Measurements from ENCODE around the gene BLOC1S3.

The BLOC1S3 gene

DNA sequence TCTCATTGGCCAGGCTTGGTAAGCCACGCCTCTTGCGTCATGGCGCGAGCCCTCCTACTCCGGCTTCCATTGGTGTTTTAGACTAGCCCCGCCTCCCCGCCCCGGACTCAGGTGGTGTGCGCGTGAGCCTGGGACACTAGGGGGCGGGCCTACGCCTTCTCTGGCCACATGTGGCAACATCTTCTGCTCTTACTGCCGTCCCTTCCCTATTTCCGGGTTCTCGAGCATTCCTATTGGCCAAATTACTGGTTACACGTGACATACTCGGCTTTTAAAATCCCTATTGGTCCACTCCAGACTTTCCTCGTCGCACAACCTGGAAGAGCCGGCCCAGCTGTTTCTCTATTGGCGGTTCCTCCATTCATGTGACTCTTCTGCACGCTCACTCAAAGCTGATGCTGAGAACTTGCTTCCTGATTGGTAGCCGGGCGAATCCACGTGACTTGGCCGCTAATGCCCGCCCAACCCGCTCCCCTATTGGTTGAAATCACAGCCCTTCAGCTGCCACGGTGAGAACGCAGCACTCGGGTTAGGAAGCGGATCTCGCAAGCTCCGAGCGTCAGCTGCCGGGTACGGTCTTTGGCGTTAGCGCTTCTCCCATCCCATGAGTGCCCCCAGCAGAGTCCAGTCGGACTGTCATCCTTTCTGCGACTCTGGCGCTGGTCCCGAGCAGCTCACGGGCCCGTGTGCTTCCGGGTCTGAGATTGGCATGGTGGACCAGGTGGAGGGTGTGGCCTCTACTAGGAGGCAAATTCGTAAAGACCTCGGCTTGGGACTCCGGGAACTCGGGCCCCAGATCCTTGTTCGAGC, at the start of gene BLOC1S3:
Gene BLOC1S3 (plus strand): TSS at position 523 of the 810 bp plus-strand sequence. CDS start 513 bp downstream, outside the sequence.
- DNase-seq: peak; percentile 99

GRCh38 chr19:45128806-45129205, 49.8 kb upstream of the BLOC1S3 start:
- DNase-seq: no peak

DNA sequence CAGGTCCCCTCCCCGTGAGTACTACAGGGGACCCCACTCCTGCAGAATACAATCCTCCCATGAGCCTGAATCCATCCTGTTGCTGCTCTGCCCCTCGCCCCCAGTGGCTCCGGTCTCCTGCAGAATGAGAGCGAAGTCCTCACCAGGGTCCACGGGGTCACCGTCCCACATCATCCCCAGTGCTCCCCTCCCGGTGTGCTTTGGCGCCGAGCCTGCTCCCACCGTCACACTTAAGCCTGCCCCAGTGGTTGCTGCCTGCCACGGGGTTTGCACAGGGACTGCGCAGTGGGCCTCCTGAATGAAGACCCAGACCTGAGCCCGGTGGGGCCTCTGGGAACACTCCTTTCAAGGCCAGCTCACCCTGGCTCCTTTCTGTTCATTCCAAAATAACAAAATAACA, 48.3 kb upstream of the BLOC1S3 start:
- DNase-seq: no peak

GRCh38 chr19:45130888-45131615, 47.5 kb upstream of the BLOC1S3 start:
- peak; percentile 25 for DNase-seq

DNA sequence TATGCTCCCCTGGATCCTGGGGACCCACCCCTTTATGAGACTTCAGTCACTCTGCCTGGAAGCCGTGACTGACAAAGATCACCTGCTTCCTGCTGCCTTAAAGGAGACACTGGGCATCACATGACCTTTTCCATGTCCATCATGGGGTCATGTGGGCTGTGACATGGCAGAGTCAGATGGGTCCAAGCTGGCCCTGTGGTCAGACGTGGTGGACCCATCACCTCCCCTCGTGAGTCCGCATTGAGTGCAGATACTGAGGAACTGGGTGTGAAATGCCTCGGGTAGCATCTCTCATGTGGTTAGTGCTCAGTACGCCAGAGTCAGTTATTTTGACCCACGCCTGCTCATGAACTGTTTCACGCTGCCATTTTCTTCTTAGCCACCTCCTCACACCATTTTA, 44.9 kb upstream of the BLOC1S3 start:
- DNase-seq: no peak

DNA sequence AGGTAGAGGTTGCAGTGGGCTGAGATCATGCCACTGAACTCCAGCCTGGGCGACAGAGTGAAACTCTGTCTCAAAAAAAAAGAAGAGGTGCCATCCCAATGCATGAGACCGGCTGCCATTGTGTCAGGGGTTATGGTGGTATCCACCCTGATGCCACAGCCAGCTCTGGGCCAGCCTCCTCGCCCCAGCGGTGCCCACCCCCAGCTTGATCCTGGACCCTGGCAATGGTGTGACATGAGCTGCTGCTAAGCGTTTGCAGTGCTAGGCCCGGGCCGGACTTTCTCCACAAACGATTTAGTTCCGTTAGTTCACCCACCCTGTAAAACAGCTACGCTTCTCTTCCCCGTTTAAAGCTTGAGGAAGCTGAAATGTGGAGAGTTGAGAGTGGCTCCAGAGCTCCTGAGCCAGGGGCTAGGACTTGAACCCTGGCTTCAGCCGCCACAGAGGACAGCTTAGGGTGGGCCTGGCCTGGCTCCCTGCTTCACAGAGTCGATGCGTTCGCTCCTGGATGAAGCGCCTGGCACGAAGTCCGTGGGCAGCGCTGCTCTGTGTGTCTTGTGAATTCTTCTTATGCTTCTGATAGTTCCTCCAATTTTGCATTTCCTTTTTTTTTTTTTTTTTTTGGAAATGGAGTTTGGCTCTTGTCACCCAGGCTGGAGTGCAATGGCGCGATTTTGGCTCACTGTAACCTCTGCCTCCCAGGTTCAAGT, 43.3 kb upstream of the BLOC1S3 start:
- DNase-seq: no peak

DNA sequence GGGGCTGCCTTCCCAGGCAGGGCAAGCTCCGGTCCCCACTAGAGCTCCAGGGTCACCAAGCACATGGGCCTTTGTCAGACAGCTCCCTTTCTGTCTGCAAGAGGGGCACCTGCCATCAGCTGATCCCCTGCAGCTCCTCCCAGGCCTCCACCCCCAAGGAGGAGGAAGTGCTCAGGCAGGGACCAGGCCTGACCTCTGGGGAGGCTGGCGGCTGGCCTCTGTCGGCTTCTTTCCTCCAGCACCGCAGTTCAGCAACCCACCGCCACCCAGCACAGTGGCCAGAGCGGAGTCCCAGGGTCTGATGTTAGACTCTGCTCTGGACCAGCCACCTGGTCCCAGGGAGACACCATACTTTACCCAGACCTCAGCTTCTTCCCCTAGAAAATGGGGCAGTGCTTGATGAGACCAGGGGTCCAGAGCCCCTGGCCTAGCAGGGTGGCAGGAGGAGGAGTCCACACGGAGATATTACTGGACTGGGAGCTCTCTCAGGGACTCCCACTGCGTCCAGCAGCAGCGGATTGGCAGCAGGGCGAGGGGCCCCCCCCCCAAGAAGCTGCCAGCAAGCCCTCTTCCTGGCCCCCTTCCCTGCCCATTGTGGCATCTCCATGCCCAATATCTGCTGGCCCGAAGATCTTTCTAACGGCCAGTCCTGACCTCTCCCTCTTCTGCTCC, 41.9 kb upstream of the BLOC1S3 start:
- no peak for DNase-seq

DNA sequence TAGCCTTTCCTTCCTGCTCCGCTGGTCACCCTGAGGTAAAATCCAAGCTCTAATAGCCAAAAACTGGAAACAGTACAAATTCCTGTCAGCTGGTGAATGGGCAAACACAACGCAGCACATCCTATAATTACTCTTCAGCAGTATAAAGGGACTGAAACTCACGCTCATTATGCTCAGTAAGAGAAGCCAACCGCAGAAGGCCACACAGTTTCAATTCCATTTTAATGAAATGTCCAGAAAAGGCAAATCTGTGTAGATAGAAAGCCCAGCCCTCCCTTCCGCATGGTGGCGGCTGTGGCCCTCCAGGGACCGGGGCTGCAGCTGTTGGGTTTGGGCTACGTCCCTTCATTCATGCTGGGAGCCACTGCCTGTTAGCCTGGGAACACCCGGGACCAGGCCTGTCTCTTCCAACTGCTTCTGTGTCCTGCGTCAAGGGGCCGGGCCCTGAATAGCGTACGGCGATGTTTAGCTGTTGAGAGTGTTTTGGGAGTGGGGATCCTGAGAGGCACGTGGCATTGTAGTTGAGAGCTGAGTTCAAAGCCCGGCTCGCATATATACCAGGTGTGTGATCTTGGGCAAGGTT, 41.3 kb upstream of the BLOC1S3 start:
- no peak for DNase-seq

GRCh38 chr19:45138303-45138751, 40.3 kb upstream of the BLOC1S3 start:
- no peak for DNase-seq

- DNase-seq: no peak
Observed at GRCh38 chr19:45139286-45140143, 39.1 kb upstream of the BLOC1S3 start.

DNA sequence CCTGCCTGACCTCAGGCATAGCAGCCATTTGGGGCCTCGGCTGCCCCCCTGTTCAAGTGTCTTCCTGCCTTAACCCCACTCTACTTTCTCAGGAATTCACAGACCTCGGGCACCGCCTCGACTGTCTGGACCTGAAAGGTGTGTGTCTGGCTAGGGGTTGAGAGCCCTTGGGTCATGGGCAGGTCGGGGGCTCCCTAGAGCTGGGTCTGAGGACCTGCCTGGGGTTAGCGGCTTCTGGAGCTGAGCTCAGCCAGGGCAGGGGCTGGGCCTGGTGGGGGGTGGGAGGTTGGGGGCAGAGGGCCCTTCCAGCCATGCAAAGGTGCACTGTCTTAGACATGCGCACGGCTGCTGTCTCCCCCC, 38.5 kb upstream of the BLOC1S3 start:
- DNase-seq: no peak

GRCh38 chr19:45140533-45140932, 38.1 kb upstream of the BLOC1S3 start:
- no peak for DNase-seq

DNA sequence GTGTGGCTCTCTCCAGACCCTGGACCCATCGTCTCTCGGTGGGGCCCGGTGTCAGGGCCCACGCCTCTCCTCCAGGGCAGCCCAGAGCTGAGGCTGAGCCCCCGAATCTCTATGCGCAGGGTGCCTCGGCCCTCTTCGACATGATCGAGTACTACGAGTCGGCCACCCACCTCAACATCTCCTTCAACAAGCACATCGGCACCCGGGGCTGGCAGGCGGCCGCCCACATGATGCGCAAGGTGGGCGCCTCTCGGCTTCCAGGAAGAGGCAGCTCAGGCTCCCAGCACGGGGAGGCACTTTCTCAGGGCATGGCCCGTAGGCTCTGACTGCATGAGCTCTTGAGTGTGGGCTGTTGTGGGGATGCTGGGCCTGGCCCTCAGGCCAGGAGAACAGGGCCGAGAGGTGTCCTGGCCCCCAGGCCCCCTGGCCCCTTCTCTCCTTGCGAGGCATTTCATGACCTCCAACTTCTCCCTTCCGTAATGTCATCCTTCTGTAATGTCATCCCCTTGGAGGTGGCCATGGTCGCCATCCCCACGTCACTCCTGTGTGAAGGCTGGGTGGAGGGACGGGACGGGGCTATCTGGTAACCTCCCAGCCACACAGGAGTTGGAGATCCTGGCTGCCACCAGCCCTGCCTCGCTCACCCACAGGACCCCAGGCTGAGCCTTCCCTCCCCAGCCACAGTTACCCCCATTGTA, 37.2 kb upstream of the BLOC1S3 start:
- no peak for DNase-seq

- DNase-seq: no peak
Observed at GRCh38 chr19:45142016-45142725, 36.4 kb upstream of the BLOC1S3 start.

DNA sequence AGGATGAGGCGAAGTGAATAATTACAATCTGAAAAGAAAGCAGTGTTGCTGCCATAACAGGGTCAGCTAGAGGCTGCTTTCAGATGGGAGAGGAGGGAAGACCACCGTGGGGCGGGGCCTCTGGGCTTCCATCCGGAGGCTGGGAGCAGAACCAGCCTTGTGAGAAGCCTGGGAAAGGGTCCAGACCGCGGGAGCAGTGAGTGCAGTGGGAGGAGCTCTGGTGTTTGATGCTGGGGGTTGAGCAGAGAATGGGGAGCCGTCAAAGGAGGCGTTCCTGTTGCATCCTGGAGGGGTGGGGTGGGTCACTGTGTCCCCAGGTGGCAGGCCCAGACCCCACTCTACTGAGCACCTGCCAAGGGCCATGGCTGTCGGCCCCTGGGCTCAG, 35.9 kb upstream of the BLOC1S3 start:
- no peak for DNase-seq

DNA sequence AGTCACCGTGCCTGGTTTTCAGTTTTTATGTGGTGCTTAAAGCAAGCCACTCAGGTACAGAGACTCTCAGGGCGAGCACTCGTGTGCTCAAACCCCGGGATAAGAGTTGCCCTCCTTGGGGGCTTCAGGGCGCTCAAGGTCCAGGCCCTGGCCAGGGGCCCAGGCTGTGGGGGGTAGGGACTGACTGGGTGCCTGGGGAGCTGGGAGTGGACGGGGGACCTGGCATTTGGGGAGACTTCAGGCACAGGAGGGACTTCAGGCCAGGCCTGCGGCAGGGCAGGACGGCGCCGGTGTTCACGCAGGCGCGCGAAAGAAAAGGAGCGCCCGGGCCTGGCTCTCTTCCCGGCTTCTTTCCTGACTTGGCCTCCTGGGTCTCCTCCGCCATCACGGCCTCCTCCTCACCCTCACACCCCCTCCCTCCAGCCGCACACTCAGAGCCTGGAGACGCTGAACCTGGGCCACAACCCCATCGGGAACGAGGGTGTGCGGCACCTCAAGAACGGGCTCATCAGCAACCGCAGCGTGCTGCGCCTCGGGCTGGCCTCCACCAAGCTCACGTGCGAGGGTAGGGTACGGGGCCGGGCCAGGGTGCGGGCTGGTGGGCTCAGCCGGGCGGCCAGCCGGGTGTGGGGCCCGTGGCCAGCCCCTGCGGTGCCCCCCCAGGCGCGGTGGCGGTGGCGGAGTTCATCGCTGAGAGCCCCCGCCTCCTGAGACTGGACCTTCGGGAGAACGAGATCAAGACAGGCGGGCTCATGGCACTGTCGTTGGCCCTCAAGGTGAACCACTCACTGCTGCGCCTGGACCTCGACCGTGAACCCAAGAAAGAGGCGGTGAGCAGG, 33.9 kb upstream of the BLOC1S3 start:
- DNase-seq: no peak

- DNase-seq: no peak
Observed at GRCh38 chr19:45145270-45146189, 33.1 kb upstream of the BLOC1S3 start.

DNA sequence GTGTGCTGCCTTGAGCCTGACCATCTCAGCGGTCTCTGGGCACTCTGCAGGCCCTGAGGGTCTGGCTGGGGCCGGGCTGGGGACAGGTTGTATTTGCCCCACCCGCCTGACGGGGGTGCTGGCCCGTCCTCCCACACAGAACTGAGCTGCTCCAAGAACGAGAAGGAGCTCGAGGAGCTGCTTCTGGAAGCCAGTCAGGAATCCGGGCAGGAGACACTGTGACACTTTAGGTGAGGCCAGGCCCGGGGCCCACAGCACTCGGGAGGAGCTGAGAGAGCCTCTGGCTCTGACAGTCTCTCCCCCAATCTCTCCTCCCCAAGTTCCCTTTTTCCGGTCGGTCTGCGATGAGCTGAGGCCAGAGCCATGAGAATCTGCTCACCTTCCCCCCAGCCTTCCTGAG, 32.3 kb upstream of the BLOC1S3 start:
- DNase-seq: no peak

Measured in activated T-cell treated with anti-CD3 and anti-CD28 coated beads for 4 hours (primary cell).